HepG2 (cell line): Measurements from ENCODE around the gene IL33.

Experiments
- ATF2 ChIP-seq: sonication (generic); formaldehyde crosslinking; IDR thresholded peaks from 2 replicates; pipeline ENCODE4 v1.4.0; 2020; ENCODE audit warnings: missing genetic modification reagents
- GABPA ChIP-seq, 2 experiments: IDR thresholded peaks; 2 replicates each; pipeline ENCODE4 v1.6.1; 2011 to 2016; ENCODE audit warnings: low read depth in 2 of 2, low read length in 1 of 2, missing biosample characterization in 1 of 2, missing genetic modification characterization in 1 of 2
- ZNF225 ChIP-seq: sonication (generic); formaldehyde crosslinking; IDR thresholded peaks from 2 replicates; pipeline ENCODE4 v1.4.0; 2020; ENCODE audit warnings: mild to moderate bottlenecking, missing genetic modification reagents

- no peak for TF ChIP-seq ZNF225 (CRISPR knock-in tag)
- TF ChIP-seq ATF2 (CRISPR knock-in tag), result no peak
- no peak for TF ChIP-seq GABPA (IDR thresholded peaks at IDR 0.05; ENCODE audit: low read depth, low read length)
- TF ChIP-seq GABPA (CRISPR knock-in tag; IDR thresholded peaks at IDR 0.05; ENCODE audit: low read depth), result no peak
Observed at GRCh38 chr9:6230037-6230780, 14.6 kb downstream of the IL33 start.
